Fibroblast of lung (primary cell): ENCODE data around the gene KCNK7. TPM values are rescaled to one million over a fixed set of nuclear protein-coding genes. Genes with fewer than 3 reads are reported as not detected.

Experiments used
- DNase-seq, 2 donors: peaks; one replicate each; pipeline versions ENCODE4 v3.0.0 to v3.0.0-alpha.2; 2010; ENCODE audit warnings: low read depth in 2 of 2
- H2AFZ ChIP-seq: 2 replicates; pipeline ENCODE4 v1.5.1; 2012; ENCODE audit warnings: low read length, control low read depth, inconsistent platforms
- H3K27ac ChIP-seq: 2 replicates; pipeline ENCODE4 v1.5.1; 2011; ENCODE audit warnings: low read length, control low read depth; ENCODE audit not compliant: insufficient read depth
- H3K27me3 ChIP-seq: 2 replicates; pipeline ENCODE4 v1.5.1; 2011; ENCODE audit warnings: mild to moderate bottlenecking, low read length; ENCODE audit not compliant: control insufficient read depth, insufficient read depth
- H3K36me3 ChIP-seq: 2 replicates; pipeline ENCODE4 v1.5.1; 2011; ENCODE audit warnings: low read length; ENCODE audit not compliant: control insufficient read depth, insufficient read depth
- H3K4me1 ChIP-seq: 2 replicates; pipeline ENCODE4 v1.5.1; 2011; ENCODE audit warnings: low read length; ENCODE audit not compliant: control insufficient read depth, insufficient read depth; ENCODE audit errors: extremely low read depth
- H3K4me2 ChIP-seq: 2 replicates; pipeline ENCODE4 v1.5.1; 2011; ENCODE audit warnings: low read length, control low read depth; ENCODE audit not compliant: insufficient read depth; ENCODE audit errors: extremely low read depth
- H3K4me3 ChIP-seq, 4 experiments: fragments of 200-600 bp in 1 of 4; sonication (generic) in 1 of 4; replicated peaks in 1 of 4; 2 replicates each; pipeline ENCODE4 v1.5.1; 2011 to 2016; ENCODE audit warnings: low read length in 4 of 4, low read depth in 3 of 4, mild to moderate bottlenecking in 3 of 4, control low read depth in 2 of 4, inconsistent platforms in 1 of 4, mixed read lengths in 1 of 4; ENCODE audit not compliant: insufficient read depth in 1 of 4; ENCODE audit errors: control extremely low read depth in 1 of 4
- H3K79me2 ChIP-seq: 2 replicates; pipeline ENCODE4 v1.5.1; 2012; ENCODE audit warnings: mild to moderate bottlenecking, low read length, inconsistent platforms; ENCODE audit not compliant: control insufficient read depth, insufficient read depth
- H3K9ac ChIP-seq: 2 replicates; pipeline ENCODE4 v1.5.1; 2011; ENCODE audit warnings: mild to moderate bottlenecking, low read length, control low read depth; ENCODE audit not compliant: insufficient read depth
- H3K9me3 ChIP-seq: 2 replicates; pipeline ENCODE4 v1.5.1; 2012; ENCODE audit warnings: low read depth, low read length; ENCODE audit not compliant: control insufficient read depth, insufficient read depth
- H4K20me1 ChIP-seq: 2 replicates; pipeline ENCODE4 v1.5.1; 2011; ENCODE audit warnings: low read length; ENCODE audit not compliant: control insufficient read depth, insufficient read depth; ENCODE audit errors: extremely low read depth
- CTCF ChIP-seq, 2 donors: IDR thresholded peaks in 1 of 2; conservative IDR thresholded peaks in 1 of 2; 1 replicate in 1 of 2; 2 replicates in 1 of 2; pipeline ENCODE4 v1.5.1; 2011 to 2012; ENCODE audit warnings: low read length in 2 of 2, control low read depth in 1 of 2, inconsistent platforms in 1 of 2, low read depth in 1 of 2, mild to moderate bottlenecking in 1 of 2
- EZH2 ChIP-seq: IDR thresholded peaks from 2 replicates; pipeline ENCODE4 v1.5.1; 2012; ENCODE audit warnings: low read length, control low read depth, mild to moderate bottlenecking; ENCODE audit errors: missing control alignments
- polyA plus RNA-seq, 2 donors: library from polyadenylated mRNA; depleted of rRNA in 1 of 2; stranded (reverse) in 1 of 2; unstranded in 1 of 2; fragments of >200 nt; gene quantifications; 2 replicates each; pipeline ENCODE4 v1.2.1, GENCODE V29; 2011 to 2012; ENCODE audit warnings: missing spikeins in 1 of 2
- total RNA-seq: library from RNA; depleted of rRNA; stranded (reverse); fragments of >200 nt; gene quantifications from 2 replicates; pipeline ENCODE4 v1.2.1, GENCODE V29; 2014

Gene KCNK7
- total and polyA plus RNA-seq, 2 donors (not counting 1 experiment from before 2014, with no cell fraction given), result not detected

GRCh38 chr11:65574811-65575567 is 20.6 kb downstream of the KCNK7 start:
- H3K9ac ChIP-seq, result no peak overlapping the region
- H3K27me3 ChIP-seq, result no peaks in the 10 kb centered on the region
- peak overlapping the region; percentile 79 for H3K4me2 ChIP-seq
- H3K36me3 ChIP-seq, result peaks cover 8% of the 10 kb centered on the region
- DNase-seq, result peak in 1 of 2 donors; percentile 24
- TF ChIP-seq CTCF (conservative IDR thresholded peaks at IDR 0.05 in 1 of 2, IDR thresholded peaks at IDR 0.05 in 1 of 2; ENCODE audit: low read depth in 1 of 2, low read length in 2 of 2), result no peak
- TF ChIP-seq EZH2, result no peak
- no peaks in the 10 kb centered on the region for H4K20me1 ChIP-seq
- no peak overlapping the region for H2AFZ ChIP-seq
- H3K27ac ChIP-seq, result peak overlapping the region; percentile 59
- peaks cover 37% of the 10 kb centered on the region for H3K79me2 ChIP-seq
- H3K4me1 ChIP-seq, result peaks cover 46% of the 10 kb centered on the region
- peak overlapping the region; percentile 33 to 61 (median 44) for H3K4me3 ChIP-seq
- H3K9me3 ChIP-seq, result no peaks in the 10 kb centered on the region

- no peak for TF ChIP-seq EZH2
- peak; percentile 46 to 58 for TF ChIP-seq CTCF (conservative IDR thresholded peaks at IDR 0.05 in 1 of 2, IDR thresholded peaks at IDR 0.05 in 1 of 2; ENCODE audit: low read depth in 1 of 2, low read length in 2 of 2)
- no peaks in the 10 kb centered on the region for H4K20me1 ChIP-seq
- no peak overlapping the region for H2AFZ ChIP-seq
- H3K9ac ChIP-seq, result peak overlapping the region; percentile 21
- peak overlapping the region; percentile 51 for H3K27ac ChIP-seq
- peak overlapping the region; percentile 89 for H3K4me2 ChIP-seq
- peaks cover 37% of the 10 kb centered on the region for H3K79me2 ChIP-seq
- H3K4me1 ChIP-seq, result peaks cover 46% of the 10 kb centered on the region
- peak; percentile 95 to 96 for DNase-seq
- H3K36me3 ChIP-seq, result peaks cover 4% of the 10 kb centered on the region
- no peaks in the 10 kb centered on the region for H3K9me3 ChIP-seq
- H3K27me3 ChIP-seq, result no peaks in the 10 kb centered on the region
- peak overlapping the region; percentile 41 to 89 (median 65) for H3K4me3 ChIP-seq
These were observed 21.3 kb downstream of the KCNK7 start for GRCh38 chr11:65574109-65574810.

GRCh38 chr11:65573391-65574079 is 22.1 kb downstream of the KCNK7 start:
- H3K79me2 ChIP-seq, result peaks cover 42% of the 10 kb centered on the region

More at GRCh38 chr11:65573391-65574079, 22.1 kb downstream of the KCNK7 start:
- Histone ChIP-seq H3K4me1 (peaks cover 51% of the 10 kb centered on the region), H3K4me2 (peak overlapping the region; percentile 89), H2AFZ (no peak overlapping the region), H3K4me3 (peak overlapping the region; percentile 61 to 89 (median 73)), H3K27ac (peak overlapping the region; percentile 47), H4K20me1 (no peaks in the 10 kb centered on the region), H3K9ac (no peak overlapping the region), H3K9me3 (no peaks in the 10 kb centered on the region), H3K36me3 (peaks cover 4% of the 10 kb centered on the region), H3K27me3 (no peaks in the 10 kb centered on the region)
- TF ChIP-seq EZH2, result no peak
- TF ChIP-seq CTCF (conservative IDR thresholded peaks at IDR 0.05 in 1 of 2, IDR thresholded peaks at IDR 0.05 in 1 of 2; ENCODE audit: low read depth in 1 of 2, low read length in 2 of 2), result no peak
- no peak for DNase-seq
